Keratinocyte (primary cell): ENCODE data around the gene FAU. TPM values are rescaled to one million over a fixed set of nuclear protein-coding genes. Genes with fewer than 3 reads are reported as not detected.

Source experiments
- DNase-seq: peaks from one replicate; pipeline ENCODE4 v3.0.0-alpha.2; 2011; ENCODE audit warnings: low read depth, missing footprints, low spot score
- FAIRE-seq: peaks from 2 replicates; lab custom pipeline; 2011; peaks lifted over from hg19 to GRCh38; lab: Jason Lieb, UNC
- H2AFZ ChIP-seq: 2 replicates; pipeline ENCODE4 v1.6.0; 2012; ENCODE audit warnings: low read length, control low read depth, inconsistent platforms; ENCODE audit not compliant: control insufficient read depth
- H3K27ac ChIP-seq: 2 replicates; pipeline ENCODE4 v1.5.1; 2011; ENCODE audit warnings: low read length; ENCODE audit not compliant: control insufficient read depth, insufficient read depth
- H3K27me3 ChIP-seq: 3 replicates; pipeline ENCODE4 v1.6.0; 2011; ENCODE audit warnings: low read length; ENCODE audit not compliant: control insufficient read depth, insufficient read depth; ENCODE audit errors: extremely low read depth
- H3K36me3 ChIP-seq, 2 experiments: 2 replicates in 1 of 2; 3 replicates in 1 of 2; pipeline ENCODE4 v1.5.1; 2011; ENCODE audit warnings: low read length in 2 of 2, mild to moderate bottlenecking in 1 of 2; ENCODE audit not compliant: control insufficient read depth in 2 of 2, insufficient read depth in 2 of 2; ENCODE audit errors: extremely low read depth in 1 of 2
- H3K4me1 ChIP-seq: 3 replicates; pipeline ENCODE4 v1.5.1; 2011; ENCODE audit warnings: low read length; ENCODE audit not compliant: control insufficient read depth, insufficient read depth; ENCODE audit errors: extremely low read depth
- H3K4me2 ChIP-seq: 3 replicates; pipeline ENCODE4 v1.6.0; 2011; ENCODE audit warnings: low read depth, low read length; ENCODE audit not compliant: control insufficient read depth, insufficient read depth; ENCODE audit errors: extremely low read depth
- H3K4me3 ChIP-seq, 3 experiments: fragments of 200-600 bp in 1 of 3; sonication (generic) in 1 of 3; 2 replicates in 2 of 3; 3 replicates in 1 of 3; pipeline ENCODE4 v1.5.1; 2011 to 2016; ENCODE audit warnings: low read length in 3 of 3, mild to moderate bottlenecking in 3 of 3, control low read depth in 2 of 3, inconsistent platforms in 1 of 3, low read depth in 1 of 3, mixed read lengths in 1 of 3, mixed run types in 1 of 3, moderate library complexity in 1 of 3; ENCODE audit not compliant: control insufficient read depth in 2 of 3, insufficient read depth in 2 of 3; ENCODE audit errors: extremely low read depth in 1 of 3
- H3K79me2 ChIP-seq: 2 replicates; pipeline ENCODE4 v1.6.0; 2012; ENCODE audit warnings: low read length; ENCODE audit not compliant: control insufficient read depth, insufficient read depth
- H3K9ac ChIP-seq: 3 replicates; pipeline ENCODE4 v1.6.0; 2011; ENCODE audit warnings: low read length; ENCODE audit not compliant: control insufficient read depth, insufficient read depth; ENCODE audit errors: extremely low read depth
- H3K9me1 ChIP-seq: 3 replicates; pipeline ENCODE4 v1.6.0; 2011; ENCODE audit warnings: low read length; ENCODE audit not compliant: control insufficient read depth, insufficient read depth; ENCODE audit errors: extremely low read depth
- H3K9me3 ChIP-seq: 2 replicates; pipeline ENCODE4 v1.5.1; 2012; ENCODE audit warnings: low read depth, low read length; ENCODE audit not compliant: control insufficient read depth
- H4K20me1 ChIP-seq: 3 replicates; pipeline ENCODE4 v1.6.0; 2011; ENCODE audit warnings: low read length; ENCODE audit not compliant: control insufficient read depth, insufficient read depth; ENCODE audit errors: extremely low read depth
- CTCF ChIP-seq, 3 experiments: IDR thresholded peaks in 1 of 3; conservative IDR thresholded peaks in 1 of 3; optimal IDR thresholded peaks in 1 of 3; 2 replicates in 2 of 3; 3 replicates in 1 of 3; pipeline versions ENCODE3 to v1.5.1; 2011; ENCODE audit warnings: low read length in 3 of 3, mild to moderate bottlenecking in 3 of 3, moderate library complexity in 2 of 3, control low read depth in 1 of 3, inconsistent platforms in 1 of 3; ENCODE audit not compliant: insufficient read depth in 2 of 3; ENCODE audit errors: extremely low read depth in 1 of 3
- EZH2 ChIP-seq: IDR thresholded peaks from one replicate; pipeline ENCODE4 v1.6.1; 2012; ENCODE audit warnings: inconsistent platforms, mild to moderate bottlenecking, low read length, moderate library complexity
- dilution Hi-C: fragments of 300-500 bp; cut with MboI; formaldehyde crosslinking; loops from one replicate; pipeline ENCODE4 v1.7.0; 2020; ENCODE audit warnings: low sequenced_read_pairs; ENCODE audit not compliant: extremely low pct_ligation_motif_present
- polyA plus RNA-seq, 5 experiments: library from polyadenylated mRNA; depleted of rRNA in 3 of 5; stranded (reverse) in 3 of 5; stranded (forward) in 1 of 5; unstranded in 1 of 5; fragments of >200 nt; gene quantifications; 1 replicate in 1 of 5; 2 replicates in 3 of 5; 3 replicates in 1 of 5; pipeline versions ENCODE4 v1.2.1 to v1.2.3, GENCODE V29; 2011 to 2012; ENCODE audit warnings: missing spikeins in 2 of 5, low read depth in 1 of 5, low replicate concordance in 1 of 5

FAU gene
- polyA plus RNA-seq, 1 donor (not counting 4 experiments of a cell fraction or from before 2014, with no cell fraction given): 452 TPM

GRCh38 chr11:65169164-65169641, 47.3 kb upstream of the FAU start:
- H3K27me3 ChIP-seq: no peaks in the 10 kb centered on the region
- no peaks in the 10 kb centered on the region for H4K20me1 ChIP-seq
- H3K27ac ChIP-seq: no peak overlapping the region
- no peaks in the 10 kb centered on the region for H3K36me3 ChIP-seq
- H3K9ac ChIP-seq: no peak overlapping the region
- TF ChIP-seq CTCF (optimal IDR thresholded peaks at IDR 0.05 in 1 of 3, IDR thresholded peaks at IDR 0.05 in 1 of 3, conservative IDR thresholded peaks at IDR 0.05 in 1 of 3; ENCODE audit: extremely low read depth in 1 of 3, insufficient read depth in 2 of 3, low read length in 3 of 3): no peak
- TF ChIP-seq EZH2: no peak
- no peak overlapping the region for H3K4me2 ChIP-seq
- H3K9me3 ChIP-seq: no peaks in the 10 kb centered on the region
- H3K4me1 ChIP-seq: no peaks in the 10 kb centered on the region
- H3K9me1 ChIP-seq: no peaks in the 10 kb centered on the region
- H2AFZ ChIP-seq: no peak overlapping the region
- H3K4me3 ChIP-seq: no peak overlapping the region
- H3K79me2 ChIP-seq: no peaks in the 10 kb centered on the region
- DNase-seq (no peak), FAIRE-seq (no peak)
- dilution Hi-C loops: no loop called here

GRCh38 chr11:65167656-65168055, 45.7 kb upstream of the FAU start:
- dilution Hi-C loops: no loop called here
- FAIRE-seq: no peak

More at GRCh38 chr11:65167656-65168055, 45.7 kb upstream of the FAU start:
- H3K27me3 ChIP-seq: no peaks in the 10 kb centered on the region
- H3K9ac ChIP-seq: no peak overlapping the region
- no peaks in the 10 kb centered on the region for H3K9me3 ChIP-seq
- DNase-seq: no peak
- no peak overlapping the region for H3K27ac ChIP-seq
- H3K4me2 ChIP-seq: no peak overlapping the region
- H3K79me2 ChIP-seq: no peaks in the 10 kb centered on the region
- no peak overlapping the region for H3K4me3 ChIP-seq
- no peaks in the 10 kb centered on the region for H4K20me1 ChIP-seq
- H3K9me1 ChIP-seq: no peaks in the 10 kb centered on the region
- H3K36me3 ChIP-seq: no peaks in the 10 kb centered on the region
- H3K4me1 ChIP-seq: no peaks in the 10 kb centered on the region
- TF ChIP-seq CTCF (optimal IDR thresholded peaks at IDR 0.05 in 1 of 3, IDR thresholded peaks at IDR 0.05 in 1 of 3, conservative IDR thresholded peaks at IDR 0.05 in 1 of 3; ENCODE audit: extremely low read depth in 1 of 3, insufficient read depth in 2 of 3, low read length in 3 of 3) (no peak), EZH2 (no peak)
- no peak overlapping the region for H2AFZ ChIP-seq
